NOMO-1 treated with DMSO at 0.1 percent for 48 hours (cell line): ENCODE results near the gene COA5.

Experiments
- DNase-seq: peaks from one replicate; lab custom pipeline; 2025; ENCODE audit not compliant: unreplicated experiment; lab: John Stamatoyannopoulos, UW

Gene COA5

DNA sequence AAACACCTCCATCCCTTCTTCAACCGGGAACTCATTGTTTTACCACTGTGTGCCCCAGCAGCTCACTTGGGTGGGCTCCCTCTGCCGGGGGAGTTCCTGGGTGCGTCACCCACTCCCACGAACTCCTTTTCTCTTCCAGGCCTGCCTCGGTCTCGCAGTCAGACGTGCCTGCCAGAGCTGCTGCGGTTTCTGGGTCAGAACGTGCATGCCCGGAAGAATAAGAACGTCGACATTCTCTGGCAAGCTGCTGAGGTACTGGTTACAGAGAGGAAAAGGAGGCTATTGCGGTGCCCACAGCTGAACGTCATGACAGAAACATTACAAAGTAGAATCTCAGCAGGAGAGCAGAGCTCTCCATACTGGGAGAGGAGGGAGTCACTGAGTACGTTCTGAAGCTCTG, 35.6 kb downstream of the COA5 start:
- DNase-seq = no peak

- no peak for DNase-seq
These were observed 36.1 kb downstream of the COA5 start for GRCh38 chr2:98572211-98572610.

- DNase-seq = no peak
These were observed 36.5 kb downstream of the COA5 start for GRCh38 chr2:98571796-98572195.

GRCh38 chr2:98571121-98571701, 37.1 kb downstream of the COA5 start:
- no peak for DNase-seq

GRCh38 chr2:98570356-98570755, 38.0 kb downstream of the COA5 start:
- no peak for DNase-seq

- DNase-seq = no peak
These were observed 38.4 kb downstream of the COA5 start for GRCh38 chr2:98569915-98570314.

DNA sequence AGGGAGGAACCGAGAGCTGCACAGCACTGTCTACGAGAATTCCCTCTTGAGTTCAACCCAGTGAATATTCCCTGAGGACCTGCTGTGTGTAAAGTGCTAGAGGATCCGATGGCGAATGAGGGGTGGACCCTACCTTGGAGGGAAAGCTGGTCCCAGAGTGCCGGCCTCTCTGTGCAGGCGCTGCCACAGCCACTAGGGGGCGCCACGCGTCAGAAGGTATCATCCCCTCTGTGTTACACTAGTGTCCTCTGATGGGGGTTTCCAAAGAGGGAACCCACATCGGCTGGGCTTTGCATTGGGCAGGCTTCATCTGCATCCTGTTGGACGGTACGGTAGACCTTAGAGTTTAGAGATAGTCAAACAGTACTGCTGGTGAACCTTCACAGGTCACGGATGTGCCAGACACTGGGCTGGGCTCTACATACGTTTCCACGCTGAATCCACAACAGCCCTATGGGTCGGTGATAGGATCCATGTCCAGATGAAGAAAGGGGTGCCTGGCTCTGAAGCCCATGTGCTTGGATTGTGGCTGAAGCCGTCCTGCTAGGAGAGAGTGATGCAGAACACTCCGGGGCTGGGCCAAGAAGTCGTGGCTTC, 39.0 kb downstream of the COA5 start:
- DNase-seq = peak; percentile 11

DNA sequence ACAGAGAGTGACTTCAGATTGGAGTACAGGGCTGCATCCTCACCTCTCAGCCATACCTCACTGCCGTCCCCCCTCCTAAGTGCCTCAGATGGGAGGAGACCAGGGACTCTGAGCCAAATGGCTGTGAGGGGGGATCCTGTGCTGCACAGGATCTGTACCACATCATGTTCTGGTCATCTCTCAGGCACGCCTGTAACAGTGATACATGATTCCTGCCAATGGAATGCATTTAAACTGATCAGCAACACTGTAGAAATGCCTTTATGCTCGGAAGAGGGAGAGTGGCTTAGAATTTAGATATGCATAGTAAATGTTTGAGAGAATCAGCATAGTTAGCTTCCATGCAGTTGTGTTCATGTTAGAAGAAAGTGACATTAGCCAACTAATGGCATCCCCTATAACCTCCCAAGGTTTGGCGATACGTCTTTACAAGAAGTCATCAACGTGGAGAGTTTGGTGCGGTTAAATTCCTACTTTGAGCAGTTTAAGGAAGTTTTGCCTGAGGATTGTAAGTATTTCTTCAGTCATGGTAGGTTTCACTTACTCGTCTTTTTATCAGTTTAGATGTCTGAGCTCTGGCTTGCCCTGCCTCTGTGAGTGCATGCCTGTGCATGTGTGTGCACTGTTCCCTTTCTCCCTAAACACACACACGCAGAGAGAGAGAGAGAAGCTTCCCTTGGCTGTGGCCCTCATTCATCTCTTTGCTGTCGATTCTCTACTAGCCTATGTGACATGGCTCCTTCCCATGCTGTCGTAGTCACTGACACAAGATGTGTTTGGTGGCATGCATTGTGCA, 40.0 kb downstream of the COA5 start:
- DNase-seq = no peak

DNA sequence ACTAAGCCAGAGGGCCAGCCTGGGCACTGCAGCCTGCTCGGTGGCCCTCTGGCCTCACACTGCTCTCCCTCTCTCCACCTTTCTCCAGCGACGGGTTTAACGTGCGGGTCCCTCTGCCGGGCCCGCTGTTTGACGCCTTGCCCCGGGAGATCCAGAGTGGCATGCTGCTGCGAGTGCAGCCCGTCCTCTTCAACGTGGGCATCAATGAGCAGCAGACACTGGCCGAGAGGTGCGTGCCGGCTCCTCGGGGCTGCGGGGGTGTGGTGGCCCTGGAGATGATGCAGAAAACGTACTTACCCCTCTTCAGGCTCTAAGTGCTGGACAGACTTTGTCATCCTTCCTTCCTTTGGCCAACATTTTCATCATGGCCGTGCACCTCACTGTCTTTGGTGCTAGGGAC, 42.4 kb downstream of the COA5 start:
- no peak for DNase-seq

DNA sequence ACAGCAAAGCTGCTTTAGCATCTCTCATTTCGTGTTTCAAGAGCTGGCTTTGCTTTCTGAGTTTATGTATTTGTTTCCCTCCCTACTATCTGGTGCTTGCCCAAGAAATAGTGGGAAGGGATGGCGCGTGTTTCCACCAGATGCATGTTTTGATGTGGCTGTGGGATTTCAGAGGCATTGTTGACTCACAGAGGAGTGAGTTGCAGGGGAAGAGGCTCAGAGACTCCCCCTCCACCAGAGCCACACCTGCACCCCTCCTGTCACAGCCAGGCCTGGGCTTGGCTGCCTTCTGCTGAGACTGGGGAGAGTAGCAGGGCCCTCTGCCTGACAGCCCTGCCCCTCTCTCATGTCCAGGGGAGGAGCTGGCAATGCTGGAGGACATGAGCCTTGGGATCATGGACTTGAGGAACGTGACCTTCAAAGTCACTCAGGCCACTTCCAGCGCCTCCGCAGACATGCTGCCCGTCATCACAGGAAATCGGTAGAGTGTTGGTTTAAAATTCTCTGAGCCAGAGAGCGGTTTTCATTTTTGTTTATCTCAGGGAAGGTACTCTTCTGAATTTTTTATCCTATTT, 42.9 kb downstream of the COA5 start:
- no peak for DNase-seq

- DNase-seq = peak; percentile 46
These were observed 43.7 kb downstream of the COA5 start for GRCh38 chr2:98564541-98565132.

DNA sequence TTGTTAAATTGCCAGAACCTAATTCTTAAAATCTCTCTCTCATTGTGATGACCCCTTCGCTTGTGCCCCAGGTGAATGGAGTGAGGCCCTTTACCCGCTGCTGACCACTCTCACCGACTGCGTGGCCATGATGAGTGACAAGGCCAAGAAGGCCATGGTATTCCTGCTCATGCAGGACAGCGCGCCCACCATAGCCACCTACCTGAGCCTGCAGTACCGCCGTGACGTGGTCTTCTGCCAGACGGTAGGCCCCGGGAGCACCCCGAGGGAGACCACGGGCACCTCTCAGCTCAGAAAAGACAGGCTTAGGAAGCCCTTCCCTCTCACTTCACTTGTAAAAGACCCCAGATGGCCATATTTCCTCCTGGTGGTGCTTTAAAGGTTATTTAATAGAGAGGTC, 44.9 kb downstream of the COA5 start:
- DNase-seq = no peak

- DNase-seq = no peak
These were observed 46.2 kb downstream of the COA5 start for GRCh38 chr2:98561902-98562695.

DNA sequence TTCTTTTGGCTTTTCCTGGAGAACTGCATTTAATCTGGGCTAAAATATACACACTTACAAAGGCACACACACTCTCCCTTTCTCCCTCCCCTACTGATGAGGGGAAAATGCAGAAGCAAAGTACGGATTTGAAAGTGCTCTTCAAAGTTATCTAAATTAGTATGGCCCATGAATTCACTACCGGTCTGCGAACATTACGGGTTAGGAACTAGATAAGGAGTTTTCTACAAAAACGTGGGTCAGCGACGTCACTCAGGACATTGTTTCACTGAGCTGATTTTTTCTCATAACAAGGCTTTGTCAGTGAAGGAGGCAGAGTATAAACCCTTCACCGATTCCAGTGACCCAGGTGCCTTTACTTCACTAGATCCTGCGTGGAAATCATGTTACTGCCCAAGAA, 47.3 kb downstream of the COA5 start:
- DNase-seq = no peak

DNA sequence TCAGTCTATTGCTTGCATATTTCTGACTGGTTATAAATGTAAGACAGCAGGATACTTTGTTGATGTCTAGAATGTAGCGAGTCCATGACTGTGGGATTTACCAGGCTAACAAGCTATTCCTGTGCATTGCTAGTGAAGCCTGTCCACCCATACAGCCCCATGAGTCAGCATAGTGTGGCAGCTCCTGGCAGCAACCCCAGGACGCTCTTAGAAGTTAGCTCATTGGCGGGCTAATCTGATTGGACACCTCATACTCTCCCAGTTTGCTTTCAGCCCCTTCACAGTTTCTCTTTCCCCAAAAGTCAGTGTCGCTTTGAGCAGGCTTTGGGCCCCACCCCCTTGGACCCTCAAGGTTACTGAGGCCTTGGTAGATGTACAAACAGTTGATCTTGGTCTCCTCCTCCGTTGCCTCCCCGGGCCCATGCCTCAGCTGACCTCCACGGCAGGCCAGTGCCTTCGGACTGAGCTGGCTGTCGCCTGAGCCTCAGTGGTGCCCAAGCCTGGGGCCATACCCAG, 48.0 kb downstream of the COA5 start:
- no peak for DNase-seq

DNA sequence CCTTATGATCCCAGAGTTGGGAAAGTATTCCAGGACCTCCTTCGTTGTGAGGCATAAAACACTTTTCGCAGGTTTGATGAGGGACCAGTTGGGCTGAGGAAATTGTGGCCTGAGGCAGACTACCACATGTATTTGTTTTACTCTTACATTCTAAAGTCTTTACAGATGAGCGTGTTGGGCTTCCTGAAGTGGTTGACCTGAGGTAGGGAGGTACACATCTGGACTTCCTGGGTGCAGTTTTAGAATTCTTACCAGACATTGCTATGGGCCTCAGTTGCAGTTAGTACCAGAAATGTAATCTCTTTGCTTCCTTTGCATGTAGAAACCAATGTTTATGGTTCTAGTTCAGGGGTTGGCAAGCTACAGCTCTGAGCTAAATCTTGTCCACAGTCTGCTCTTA, 48.7 kb downstream of the COA5 start:
- no peak for DNase-seq

- no peak for DNase-seq
These were observed 49.3 kb downstream of the COA5 start for GRCh38 chr2:98558852-98559530.

- peak; percentile 81 for DNase-seq
These were observed 51.8 kb downstream of the COA5 start for GRCh38 chr2:98556344-98557033.

GRCh38 chr2:98555696-98556095, 52.6 kb downstream of the COA5 start:
- DNase-seq = no peak
